HL-60 (cell line): ENCODE measurements around the gene ATP2B2.

ENCODE experiments used
- DNase-seq, 2 experiments: peaks; one replicate each; pipeline ENCODE4 v3.0.0-alpha.2; 2010 to 2020; ENCODE audit warnings: low read depth in 1 of 2, low spot score in 1 of 2
- H3K27ac ChIP-seq: fragments of 250-450 bp; sonication (Bioruptor Pico); replicated peaks from 2 replicates; pipeline ENCODE4 v1.5.1; 2020; ENCODE audit warnings: mild to moderate bottlenecking, moderate library complexity
- H3K27me3 ChIP-seq: fragments of 250-450 bp; sonication (Bioruptor Pico); 2 replicates; pipeline ENCODE4 v1.5.1; 2021; ENCODE audit warnings: mild to moderate bottlenecking, moderate library complexity; ENCODE audit not compliant: insufficient read depth, poor library complexity, severe bottlenecking
- H3K4me3 ChIP-seq: replicated peaks from 2 replicates; pipeline ENCODE4 v1.5.1; 2011; ENCODE audit warnings: mild to moderate bottlenecking, control low read depth, low read length; ENCODE audit not compliant: insufficient read depth
- CTCF ChIP-seq: IDR thresholded peaks from one replicate; pipeline ENCODE4 v1.5.1; 2011; ENCODE audit warnings: low read length, control low read depth, inconsistent platforms; ENCODE audit not compliant: insufficient read depth
- GABPA ChIP-seq: IDR thresholded peaks from 2 replicates; pipeline ENCODE4 v1.6.1; 2012; ENCODE audit warnings: low read depth
- POLR2AphosphoS5 ChIP-seq: IDR thresholded peaks from 2 replicates; pipeline ENCODE4 v1.6.1; 2012; ENCODE audit warnings: low read depth
- REST ChIP-seq: IDR thresholded peaks from 2 replicates; pipeline ENCODE4 v1.6.1; 2012; ENCODE audit warnings: low read depth; ENCODE audit not compliant: insufficient replicate concordance
- SPI1 ChIP-seq: IDR thresholded peaks from 2 replicates; pipeline ENCODE4 v1.6.1; 2012; ENCODE audit warnings: low read depth, mild to moderate bottlenecking, borderline replicate concordance

Gene ATP2B2

GRCh38 chr3:10482631-10483363, 22.6 kb downstream of the ATP2B2 start:
- TF ChIP-seq REST (no peak), POLR2AphosphoS5 (no peak), SPI1 (no peak), GABPA (no peak), CTCF (no peak)
- no peak for DNase-seq
- H3K27me3 ChIP-seq: no peaks in the 10 kb centered on the region
- H3K4me3 ChIP-seq: no peak overlapping the region
- H3K27ac ChIP-seq: no peak overlapping the region

- DNase-seq: no peak
- H3K4me3 ChIP-seq: no peak overlapping the region
- TF ChIP-seq POLR2AphosphoS5 (no peak), CTCF (no peak), GABPA (no peak), REST (no peak), SPI1 (no peak)
- H3K27me3 ChIP-seq: no peaks in the 10 kb centered on the region
- H3K27ac ChIP-seq: no peak overlapping the region
These were observed 24.5 kb downstream of the ATP2B2 start for GRCh38 chr3:10480871-10481378.

GRCh38 chr3:10479311-10479710, 26.1 kb downstream of the ATP2B2 start:
- H3K27me3 ChIP-seq: no peaks in the 10 kb centered on the region
- TF ChIP-seq CTCF (no peak), POLR2AphosphoS5 (no peak), REST (no peak), SPI1 (no peak), GABPA (no peak)
- no peak overlapping the region for H3K4me3 ChIP-seq
- no peak overlapping the region for H3K27ac ChIP-seq
- no peak for DNase-seq
